ENCODE data around the gene FMNL2. TPM values are rescaled to one million over a fixed set of nuclear protein-coding genes. Genes with fewer than 3 reads are reported as not detected.

Gene FMNL2
- total and polyA plus RNA-seq, 2 experiments from 2014 or later: 16.5 to 45.4 TPM

DNA sequence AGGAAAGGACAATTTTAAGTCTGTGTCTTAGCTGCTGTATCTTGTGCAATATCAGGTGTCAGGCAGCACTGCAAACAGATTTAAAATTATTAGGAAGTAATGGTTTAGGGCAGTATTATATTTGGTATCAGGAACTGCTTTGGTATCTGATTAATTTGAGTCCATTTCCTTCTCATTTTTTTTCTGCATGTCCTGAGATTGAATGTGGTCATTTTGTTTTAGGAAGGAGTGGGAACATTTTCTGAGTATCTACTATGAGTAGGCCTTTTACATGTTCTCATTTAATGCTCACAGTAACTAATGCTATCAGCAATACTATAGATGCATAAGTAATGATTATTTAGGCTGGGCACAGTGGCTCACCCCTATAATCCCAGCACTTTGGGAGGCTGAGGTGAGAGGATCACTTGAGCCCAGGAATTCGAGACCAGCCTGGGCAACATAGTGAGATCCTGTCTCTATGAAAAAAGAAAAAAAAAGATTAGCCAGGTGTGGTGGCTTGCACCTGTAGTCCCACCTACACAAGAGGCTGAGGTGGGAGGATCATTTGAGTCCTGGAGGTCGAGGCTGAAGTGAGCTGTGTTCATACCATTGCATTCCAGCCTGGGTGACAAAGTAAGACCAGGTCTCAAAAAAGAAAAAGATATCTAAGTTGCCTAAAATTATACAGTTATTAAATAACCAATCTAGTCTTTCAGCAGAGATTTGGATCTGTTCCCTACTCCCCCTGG lies 4.7 kb downstream of the FMNL2 start:
- TF ChIP-seq, protein P1, sequence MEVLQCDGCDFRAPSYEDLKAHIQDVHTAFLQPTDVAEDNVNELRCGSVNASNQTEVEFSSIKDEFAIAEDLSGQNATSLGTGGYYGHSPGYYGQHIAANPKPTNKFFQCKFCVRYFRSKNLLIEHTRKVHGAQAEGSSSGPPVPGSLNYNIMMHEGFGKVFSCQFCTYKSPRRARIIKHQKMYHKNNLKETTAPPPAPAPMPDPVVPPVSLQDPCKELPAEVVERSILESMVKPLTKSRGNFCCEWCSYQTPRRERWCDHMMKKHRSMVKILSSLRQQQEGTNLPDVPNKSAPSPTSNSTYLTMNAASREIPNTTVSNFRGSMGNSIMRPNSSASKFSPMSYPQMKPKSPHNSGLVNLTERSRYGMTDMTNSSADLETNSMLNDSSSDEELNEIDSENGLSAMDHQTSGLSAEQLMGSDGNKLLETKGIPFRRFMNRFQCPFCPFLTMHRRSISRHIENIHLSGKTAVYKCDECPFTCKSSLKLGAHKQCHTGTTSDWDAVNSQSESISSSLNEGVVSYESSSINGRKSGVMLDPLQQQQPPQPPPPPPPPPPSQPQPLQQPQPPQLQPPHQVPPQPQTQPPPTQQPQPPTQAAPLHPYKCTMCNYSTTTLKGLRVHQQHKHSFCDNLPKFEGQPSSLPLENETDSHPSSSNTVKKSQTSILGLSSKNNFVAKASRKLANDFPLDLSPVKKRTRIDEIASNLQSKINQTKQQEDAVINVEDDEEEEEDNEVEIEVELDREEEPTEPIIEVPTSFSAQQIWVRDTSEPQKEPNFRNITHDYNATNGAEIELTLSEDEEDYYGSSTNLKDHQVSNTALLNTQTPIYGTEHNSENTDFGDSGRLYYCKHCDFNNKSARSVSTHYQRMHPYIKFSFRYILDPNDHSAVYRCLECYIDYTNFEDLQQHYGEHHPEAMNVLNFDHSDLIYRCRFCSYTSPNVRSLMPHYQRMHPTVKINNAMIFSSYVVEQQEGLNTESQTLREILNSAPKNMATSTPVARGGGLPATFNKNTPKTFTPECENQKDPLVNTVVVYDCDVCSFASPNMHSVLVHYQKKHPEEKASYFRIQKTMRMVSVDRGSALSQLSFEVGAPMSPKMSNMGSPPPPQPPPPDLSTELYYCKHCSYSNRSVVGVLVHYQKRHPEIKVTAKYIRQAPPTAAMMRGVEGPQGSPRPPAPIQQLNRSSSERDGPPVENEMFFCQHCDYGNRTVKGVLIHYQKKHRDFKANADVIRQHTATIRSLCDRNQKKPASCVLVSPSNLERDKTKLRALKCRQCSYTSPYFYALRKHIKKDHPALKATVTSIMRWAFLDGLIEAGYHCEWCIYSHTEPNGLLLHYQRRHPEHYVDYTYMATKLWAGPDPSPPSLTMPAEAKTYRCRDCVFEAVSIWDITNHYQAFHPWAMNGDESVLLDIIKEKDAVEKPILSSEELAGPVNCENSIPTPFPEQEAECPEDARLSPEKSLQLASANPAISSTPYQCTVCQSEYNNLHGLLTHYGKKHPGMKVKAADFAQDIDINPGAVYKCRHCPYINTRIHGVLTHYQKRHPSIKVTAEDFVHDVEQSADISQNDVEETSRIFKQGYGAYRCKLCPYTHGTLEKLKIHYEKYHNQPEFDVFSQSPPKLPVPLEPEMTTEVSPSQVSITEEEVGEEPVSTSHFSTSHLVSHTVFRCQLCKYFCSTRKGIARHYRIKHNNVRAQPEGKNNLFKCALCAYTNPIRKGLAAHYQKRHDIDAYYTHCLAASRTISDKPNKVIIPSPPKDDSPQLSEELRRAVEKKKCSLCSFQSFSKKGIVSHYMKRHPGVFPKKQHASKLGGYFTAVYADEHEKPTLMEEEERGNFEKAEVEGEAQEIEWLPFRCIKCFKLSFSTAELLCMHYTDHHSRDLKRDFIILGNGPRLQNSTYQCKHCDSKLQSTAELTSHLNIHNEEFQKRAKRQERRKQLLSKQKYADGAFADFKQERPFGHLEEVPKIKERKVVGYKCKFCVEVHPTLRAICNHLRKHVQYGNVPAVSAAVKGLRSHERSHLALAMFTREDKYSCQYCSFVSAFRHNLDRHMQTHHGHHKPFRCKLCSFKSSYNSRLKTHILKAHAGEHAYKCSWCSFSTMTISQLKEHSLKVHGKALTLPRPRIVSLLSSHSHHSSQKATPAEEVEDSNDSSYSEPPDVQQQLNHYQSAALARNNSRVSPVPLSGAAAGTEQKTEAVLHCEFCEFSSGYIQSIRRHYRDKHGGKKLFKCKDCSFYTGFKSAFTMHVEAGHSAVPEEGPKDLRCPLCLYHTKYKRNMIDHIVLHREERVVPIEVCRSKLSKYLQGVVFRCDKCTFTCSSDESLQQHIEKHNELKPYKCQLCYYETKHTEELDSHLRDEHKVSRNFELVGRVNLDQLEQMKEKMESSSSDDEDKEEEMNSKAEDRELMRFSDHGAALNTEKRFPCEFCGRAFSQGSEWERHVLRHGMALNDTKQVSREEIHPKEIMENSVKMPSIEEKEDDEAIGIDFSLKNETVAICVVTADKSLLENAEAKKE (CRISPR knock-in tag; IDR thresholded peaks at IDR 0.05): no peak
- TF ChIP-seq ZNF331 (CRISPR knock-in tag; IDR thresholded peaks at IDR 0.05; ENCODE audit: low read depth) (no peak), EZH2phosphoT487 (IDR thresholded peaks at IDR 0.05; ENCODE audit: unreplicated experiment) (no peak), NANOG (IDR thresholded peaks at IDR 0.05; ENCODE audit: borderline replicate concordance) (no peak), EZH2 (IDR thresholded peaks at IDR 0.05; ENCODE audit: low read depth, unreplicated experiment) (no peak), JUNB (IDR thresholded peaks at IDR 0.05; ENCODE audit: unreplicated experiment) (no peak), STAT1 (IDR thresholded peaks at IDR 0.05; ENCODE audit: unreplicated experiment) (no peak), CREB1 (CRISPR knock-in tag; IDR thresholded peaks at IDR 0.05; ENCODE audit: low read depth) (no peak)
- TF ChIP-seq, protein P2, sequence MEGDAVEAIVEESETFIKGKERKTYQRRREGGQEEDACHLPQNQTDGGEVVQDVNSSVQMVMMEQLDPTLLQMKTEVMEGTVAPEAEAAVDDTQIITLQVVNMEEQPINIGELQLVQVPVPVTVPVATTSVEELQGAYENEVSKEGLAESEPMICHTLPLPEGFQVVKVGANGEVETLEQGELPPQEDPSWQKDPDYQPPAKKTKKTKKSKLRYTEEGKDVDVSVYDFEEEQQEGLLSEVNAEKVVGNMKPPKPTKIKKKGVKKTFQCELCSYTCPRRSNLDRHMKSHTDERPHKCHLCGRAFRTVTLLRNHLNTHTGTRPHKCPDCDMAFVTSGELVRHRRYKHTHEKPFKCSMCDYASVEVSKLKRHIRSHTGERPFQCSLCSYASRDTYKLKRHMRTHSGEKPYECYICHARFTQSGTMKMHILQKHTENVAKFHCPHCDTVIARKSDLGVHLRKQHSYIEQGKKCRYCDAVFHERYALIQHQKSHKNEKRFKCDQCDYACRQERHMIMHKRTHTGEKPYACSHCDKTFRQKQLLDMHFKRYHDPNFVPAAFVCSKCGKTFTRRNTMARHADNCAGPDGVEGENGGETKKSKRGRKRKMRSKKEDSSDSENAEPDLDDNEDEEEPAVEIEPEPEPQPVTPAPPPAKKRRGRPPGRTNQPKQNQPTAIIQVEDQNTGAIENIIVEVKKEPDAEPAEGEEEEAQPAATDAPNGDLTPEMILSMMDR (conservative IDR thresholded peaks at IDR 0.05; ENCODE audit: low read depth in 2 of 2): no peak
- TF ChIP-seq, protein P3, sequence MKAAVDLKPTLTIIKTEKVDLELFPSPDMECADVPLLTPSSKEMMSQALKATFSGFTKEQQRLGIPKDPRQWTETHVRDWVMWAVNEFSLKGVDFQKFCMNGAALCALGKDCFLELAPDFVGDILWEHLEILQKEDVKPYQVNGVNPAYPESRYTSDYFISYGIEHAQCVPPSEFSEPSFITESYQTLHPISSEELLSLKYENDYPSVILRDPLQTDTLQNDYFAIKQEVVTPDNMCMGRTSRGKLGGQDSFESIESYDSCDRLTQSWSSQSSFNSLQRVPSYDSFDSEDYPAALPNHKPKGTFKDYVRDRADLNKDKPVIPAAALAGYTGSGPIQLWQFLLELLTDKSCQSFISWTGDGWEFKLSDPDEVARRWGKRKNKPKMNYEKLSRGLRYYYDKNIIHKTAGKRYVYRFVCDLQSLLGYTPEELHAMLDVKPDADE (IDR thresholded peaks at IDR 0.05): no peak
- H3K4me2 ChIP-seq: no peak overlapping the region
- Mint-ChIP-seq H3K27me3 (ENCODE audit: insufficient read depth, low read depth, poor library complexity) (peaks cover 9% of the 10 kb centered on the region), H3K4me3 (no peak overlapping the region), H3K9me3 (no peaks in the 10 kb centered on the region), H3K36me3 (ENCODE audit: low read depth) (peaks cover 15% of the 10 kb centered on the region), H3K27ac (no peak overlapping the region), H3K4me1 (peaks cover 44% of the 10 kb centered on the region)
- no peaks in the 10 kb centered on the region for H3K9me2 ChIP-seq (ENCODE audit: insufficient read depth)
- peaks cover 74% of the 10 kb centered on the region for H4K20me1 ChIP-seq (replicated peaks; ENCODE audit: insufficient read depth)
- peaks cover 47% of the 10 kb centered on the region for H3K4me1 ChIP-seq (ENCODE audit: insufficient read depth)
- ATAC-seq (no peak), DNase-seq (ENCODE audit: low spot score) (no peak)
- no peak overlapping the region for H2AFZ ChIP-seq
- H3K4me3 ChIP-seq: no peak overlapping the region
- H3K27ac ChIP-seq (ENCODE audit: low read depth): no peak overlapping the region
- no peaks in the 10 kb centered on the region; the same call in 1 of the 2 replicates for H3K36me3 ChIP-seq (ENCODE audit: insufficient read depth)
- H3K79me2 ChIP-seq (replicated peaks; ENCODE audit: insufficient read depth): peaks cover 85% of the 10 kb centered on the region
- peaks cover 4% of the 10 kb centered on the region; the same call in 1 of the 2 replicates for H3K27me3 ChIP-seq (ENCODE audit: insufficient read depth)
- no peaks in the 10 kb centered on the region for H3F3A ChIP-seq (replicated peaks; ENCODE audit: low read depth)
